ENCODE results near the gene PMEPA1.

DNA sequence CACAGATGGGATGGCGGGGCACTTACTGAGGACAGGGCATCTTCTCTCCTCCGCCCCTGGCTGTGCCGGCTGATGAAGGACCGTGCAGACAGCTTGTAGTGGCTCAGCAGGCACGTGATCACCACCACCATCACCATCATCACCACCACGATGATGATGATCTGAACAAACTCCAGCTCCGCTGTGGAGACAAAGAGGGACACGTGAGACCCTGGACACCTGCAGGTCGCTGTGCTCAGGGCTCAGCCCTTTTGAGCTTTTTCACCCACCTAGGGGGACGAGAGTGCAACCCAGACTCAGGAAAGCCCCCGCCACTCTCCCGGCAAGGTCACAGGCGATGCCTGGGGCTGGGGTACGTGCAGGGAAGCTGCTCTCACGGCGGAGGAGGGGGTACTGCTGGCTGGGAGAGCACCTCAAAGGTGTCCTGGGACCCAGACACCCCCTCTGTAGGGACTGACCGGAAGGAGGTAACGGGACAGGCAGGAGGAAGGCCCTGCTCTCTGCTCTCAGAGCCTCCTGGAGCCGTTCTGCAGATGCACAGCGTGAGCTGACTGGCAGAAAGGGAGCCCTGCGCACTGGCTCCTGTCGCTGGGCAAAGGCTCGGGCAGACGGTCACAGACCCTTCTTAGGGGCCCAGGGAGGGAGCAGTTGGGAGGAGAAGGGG, 50.2 kb downstream of the PMEPA1 start:
- TF ChIP-seq, protein P1, sequence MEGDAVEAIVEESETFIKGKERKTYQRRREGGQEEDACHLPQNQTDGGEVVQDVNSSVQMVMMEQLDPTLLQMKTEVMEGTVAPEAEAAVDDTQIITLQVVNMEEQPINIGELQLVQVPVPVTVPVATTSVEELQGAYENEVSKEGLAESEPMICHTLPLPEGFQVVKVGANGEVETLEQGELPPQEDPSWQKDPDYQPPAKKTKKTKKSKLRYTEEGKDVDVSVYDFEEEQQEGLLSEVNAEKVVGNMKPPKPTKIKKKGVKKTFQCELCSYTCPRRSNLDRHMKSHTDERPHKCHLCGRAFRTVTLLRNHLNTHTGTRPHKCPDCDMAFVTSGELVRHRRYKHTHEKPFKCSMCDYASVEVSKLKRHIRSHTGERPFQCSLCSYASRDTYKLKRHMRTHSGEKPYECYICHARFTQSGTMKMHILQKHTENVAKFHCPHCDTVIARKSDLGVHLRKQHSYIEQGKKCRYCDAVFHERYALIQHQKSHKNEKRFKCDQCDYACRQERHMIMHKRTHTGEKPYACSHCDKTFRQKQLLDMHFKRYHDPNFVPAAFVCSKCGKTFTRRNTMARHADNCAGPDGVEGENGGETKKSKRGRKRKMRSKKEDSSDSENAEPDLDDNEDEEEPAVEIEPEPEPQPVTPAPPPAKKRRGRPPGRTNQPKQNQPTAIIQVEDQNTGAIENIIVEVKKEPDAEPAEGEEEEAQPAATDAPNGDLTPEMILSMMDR (IDR thresholded peaks at IDR 0.05) = no peak
- no peak for TF ChIP-seq REST (IDR thresholded peaks at IDR 0.05; ENCODE audit: insufficient read depth in 1 of 2, low read depth in 2 of 2, low read length in 1 of 2)
